GM18868 (cell line): ENCODE measurements around the gene HDAC10.
"Not testable (repeated sequence)": the region's sequence is repeated elsewhere in the genome, so short reads cannot be mapped to it uniquely, and the experiment has no call there.

Experiments used
- ATAC-seq: cut with Tn5 transposase; IDR thresholded peaks from one replicate; pipeline ENCODE4 v1.9.1; 2021; ENCODE audit warnings: mild to moderate bottlenecking, moderate library complexity; ENCODE audit not compliant: unreplicated experiment

HDAC10 gene

DNA sequence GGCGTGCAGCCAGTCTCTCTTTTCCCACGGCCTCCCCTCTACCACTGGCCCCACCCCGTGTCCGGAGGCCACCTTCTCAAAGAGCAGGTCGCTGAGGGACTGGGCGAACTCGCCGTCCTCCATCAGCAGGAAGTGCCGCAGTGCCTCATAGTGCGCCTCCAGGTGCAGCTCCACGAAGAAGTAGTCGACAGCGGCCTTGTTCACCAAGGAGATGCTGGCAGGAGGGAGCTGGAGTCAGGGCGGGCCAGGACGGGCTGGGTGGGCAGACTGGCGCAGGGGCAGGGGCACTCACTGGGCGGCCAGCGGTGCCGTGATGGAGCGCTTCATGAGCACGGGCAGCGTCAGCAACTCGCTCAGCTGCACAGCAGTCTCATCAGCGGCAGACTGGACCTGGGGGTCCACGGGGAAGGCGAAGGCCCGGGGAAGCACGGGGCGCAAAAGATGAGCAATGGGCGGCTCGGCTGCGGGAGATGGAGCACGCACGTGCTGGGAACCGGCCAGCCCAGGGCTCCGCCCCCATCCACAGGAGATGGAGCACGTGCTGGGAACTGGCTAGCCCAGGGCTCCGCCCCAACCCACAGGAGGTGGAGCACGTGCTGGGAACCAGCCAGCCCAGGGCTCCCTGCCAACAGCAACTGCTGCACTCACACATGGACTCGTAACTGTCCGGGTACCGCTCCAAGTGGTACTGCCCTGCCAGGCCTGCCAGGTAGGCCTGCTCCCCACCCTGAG lies 31.9 kb downstream of the HDAC10 start:
- ATAC-seq, result no peak

DNA sequence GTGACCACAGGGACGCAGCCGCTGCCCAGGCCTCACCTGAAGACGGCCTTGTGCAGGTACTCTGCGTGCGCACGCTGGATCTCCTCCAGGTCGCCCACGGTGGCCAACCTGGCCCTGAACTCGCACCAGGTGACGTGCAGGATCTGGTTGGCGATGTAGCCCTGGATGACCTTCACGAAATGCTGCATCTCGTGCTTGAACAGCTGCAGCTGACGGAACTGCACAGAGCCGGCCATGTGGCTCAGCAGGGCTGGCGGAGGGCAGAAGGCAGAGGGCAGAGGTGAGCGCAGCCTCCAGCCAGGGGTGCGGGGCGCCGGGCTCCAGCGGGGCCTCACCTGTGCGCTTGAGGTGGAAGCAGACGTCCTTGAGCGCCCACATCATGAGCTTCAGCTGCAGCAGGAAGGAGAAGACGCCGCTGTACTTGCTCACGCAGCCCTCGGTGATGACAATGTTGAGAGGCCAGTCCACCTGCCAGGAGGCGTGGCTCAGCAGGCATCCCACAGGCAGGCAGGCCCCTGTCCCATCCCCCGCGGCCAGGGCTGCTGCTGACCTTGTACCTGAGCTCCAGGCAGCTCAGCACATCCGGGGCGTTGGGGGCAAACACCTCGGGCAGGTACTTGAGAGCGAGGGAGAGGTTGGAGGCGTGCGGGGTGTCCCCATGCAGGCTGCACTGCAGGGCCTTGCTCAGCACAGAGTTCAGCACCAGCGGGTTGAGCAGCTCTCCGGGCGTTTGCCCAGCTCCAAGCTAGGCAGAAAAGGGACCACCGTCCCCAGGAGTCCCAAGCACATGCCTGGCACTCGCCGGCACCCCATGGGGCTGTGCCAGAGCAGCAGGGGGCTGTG lies 32.7 kb downstream of the HDAC10 start:
- no peak for ATAC-seq

DNA sequence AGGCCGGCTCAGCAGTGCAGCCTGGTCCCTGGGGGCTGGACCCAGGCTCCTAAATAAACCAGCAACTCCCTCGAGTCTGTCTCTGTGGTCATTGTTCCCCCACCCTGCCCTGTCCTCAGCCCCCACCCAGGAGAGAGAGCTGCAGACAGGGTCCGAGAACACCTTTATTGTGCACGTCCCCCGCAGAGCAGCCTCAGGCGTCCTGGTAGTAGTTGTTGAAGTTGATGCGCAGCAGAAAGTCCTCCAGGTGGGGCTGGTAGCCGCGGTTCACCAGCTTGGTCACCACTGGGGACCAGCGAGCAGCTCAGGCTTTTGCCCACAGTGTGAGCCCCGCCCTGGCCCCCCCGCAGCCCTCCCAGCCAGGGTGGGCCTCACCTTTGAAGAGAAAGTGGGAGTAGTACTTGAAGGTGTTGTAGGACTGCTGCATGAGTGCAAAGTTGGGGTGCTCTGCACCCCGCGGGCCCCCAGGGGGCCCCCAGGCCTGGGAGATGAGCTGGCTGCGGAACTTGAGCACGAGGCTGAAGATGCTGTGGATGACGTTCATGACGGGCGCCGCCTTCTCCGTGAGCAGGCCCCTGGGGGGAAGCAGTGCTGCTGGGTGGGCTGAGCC lies 33.4 kb downstream of the HDAC10 start:
- ATAC-seq, result no peak

DNA sequence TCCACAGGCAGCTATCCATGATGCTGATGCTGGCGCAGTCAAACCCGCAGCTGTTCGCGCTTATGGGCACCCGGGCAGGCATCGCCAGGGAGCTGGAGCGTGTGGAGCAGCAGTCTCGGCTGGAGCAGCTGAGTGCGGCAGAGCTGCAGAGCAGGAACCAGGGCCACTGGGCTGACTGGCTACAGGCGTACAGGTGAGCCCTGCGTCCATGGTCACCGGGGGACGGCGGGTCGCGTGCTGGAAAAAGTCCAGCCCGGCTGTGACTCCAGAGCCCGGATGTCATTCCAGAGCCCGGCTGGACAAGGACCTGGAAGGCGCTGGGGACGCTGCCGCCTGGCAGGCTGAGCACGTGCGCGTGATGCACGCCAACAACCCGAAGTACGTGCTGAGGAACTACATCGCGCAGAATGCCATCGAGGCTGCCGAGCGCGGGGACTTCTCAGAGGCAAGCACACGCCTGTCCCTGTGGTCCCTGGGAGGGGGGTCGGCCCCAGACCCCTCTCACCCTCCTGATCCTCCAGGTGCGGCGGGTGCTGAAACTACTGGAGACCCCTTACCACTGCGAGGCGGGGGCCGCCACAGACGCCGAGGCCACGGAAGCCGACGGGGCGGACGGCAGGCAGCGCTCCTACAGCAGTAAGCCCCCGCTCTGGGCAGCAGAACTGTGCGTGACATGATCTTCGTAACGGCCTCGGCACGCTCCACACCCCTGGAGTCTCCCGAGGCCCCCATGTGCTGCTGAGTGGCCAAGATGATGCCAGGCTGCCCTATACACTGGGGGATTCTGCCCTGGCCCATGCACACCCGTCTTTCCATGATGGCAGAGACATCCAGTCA lies 34.2 kb downstream of the HDAC10 start:
- no peak for ATAC-seq

DNA sequence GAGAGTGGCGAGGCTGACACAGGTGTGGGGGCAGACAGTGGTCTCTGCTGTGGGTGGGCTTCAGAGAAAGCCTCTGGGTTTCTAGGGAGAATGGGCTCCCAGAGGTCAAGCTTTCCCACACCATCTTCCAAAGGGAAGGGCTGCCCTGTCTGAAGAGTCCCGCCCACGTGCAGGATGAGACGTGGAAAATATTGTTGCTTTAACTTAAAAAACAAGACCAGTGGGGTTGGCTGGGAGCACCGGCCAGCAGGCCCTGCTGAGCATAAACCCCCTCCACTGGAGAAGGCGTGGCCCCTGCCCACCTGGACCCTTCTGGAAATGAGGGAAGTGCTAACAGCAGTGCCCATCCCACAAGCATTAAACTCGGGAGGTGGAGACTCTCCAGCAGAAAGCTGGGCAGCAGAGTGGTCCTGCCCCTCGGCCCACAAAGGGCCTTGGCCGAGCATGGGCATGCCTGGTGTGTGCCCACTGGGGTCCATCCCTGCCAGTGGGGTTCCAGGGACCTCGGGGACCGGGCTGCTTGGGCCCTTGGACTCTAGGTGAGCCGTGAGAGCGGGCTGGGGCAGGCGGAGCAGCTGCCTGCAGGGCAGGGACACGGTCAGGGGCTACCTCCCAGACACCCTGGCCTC lies 34.9 kb downstream of the HDAC10 start:
- ATAC-seq, result no peak

DNA sequence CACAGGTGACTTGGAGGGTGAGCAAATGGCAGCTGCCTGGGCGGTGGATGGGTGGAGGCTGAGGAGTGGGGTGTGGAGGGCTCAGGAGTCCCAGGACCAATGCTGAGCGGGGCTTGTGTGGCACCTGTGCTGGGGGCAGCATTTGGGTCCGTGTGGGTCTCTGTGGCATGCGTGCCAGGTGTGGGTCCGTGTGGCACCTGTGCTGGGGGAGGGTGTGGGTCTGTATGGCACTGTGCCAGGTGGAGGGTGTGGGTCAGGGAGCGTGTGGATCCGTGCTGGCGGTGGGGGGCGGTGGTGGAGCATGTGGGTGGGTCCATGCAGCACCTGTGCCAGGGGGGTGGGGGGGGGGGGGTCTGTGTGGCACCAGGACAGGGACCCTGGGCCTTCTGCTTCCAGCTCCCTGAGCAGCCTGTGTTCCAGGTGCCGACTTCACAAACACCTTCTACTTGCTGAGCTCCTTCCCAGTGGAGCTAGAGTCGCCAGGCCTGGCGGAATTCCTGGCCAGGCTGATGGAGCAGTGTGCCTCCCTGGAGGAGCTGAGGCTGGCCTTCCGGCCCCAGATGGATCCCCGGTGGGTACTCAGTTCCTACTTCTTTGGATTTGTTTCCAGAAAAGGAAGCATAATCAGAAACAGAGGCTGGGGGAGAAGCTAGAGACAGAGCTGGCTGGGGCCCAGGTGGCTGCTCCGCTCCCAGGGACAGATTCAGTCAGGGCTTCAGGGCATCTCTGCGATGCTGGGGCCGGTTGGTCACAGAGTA lies 35.6 kb downstream of the HDAC10 start:
- ATAC-seq, result no peak

DNA sequence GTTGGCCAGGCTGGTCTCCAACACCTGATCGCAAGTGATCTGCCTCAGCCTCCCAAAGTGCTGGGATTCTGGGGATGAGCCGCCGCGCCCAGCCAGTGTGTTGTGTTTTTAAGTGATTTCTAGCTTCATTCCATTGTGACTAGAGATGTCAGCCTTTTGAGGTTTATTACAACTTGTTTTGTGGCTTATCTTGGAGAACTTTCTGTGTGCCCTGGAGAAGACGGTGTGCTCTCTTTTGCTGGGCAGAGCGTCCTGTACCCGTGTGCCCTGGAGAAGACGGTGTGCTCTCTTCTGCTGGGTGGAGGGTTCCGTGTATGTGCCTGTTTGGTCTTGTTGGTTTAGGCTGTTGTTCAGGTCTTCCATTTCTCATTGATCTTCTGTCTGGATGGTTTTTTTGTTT lies 37.8 kb downstream of the HDAC10 start:
- ATAC-seq, result no peak

DNA sequence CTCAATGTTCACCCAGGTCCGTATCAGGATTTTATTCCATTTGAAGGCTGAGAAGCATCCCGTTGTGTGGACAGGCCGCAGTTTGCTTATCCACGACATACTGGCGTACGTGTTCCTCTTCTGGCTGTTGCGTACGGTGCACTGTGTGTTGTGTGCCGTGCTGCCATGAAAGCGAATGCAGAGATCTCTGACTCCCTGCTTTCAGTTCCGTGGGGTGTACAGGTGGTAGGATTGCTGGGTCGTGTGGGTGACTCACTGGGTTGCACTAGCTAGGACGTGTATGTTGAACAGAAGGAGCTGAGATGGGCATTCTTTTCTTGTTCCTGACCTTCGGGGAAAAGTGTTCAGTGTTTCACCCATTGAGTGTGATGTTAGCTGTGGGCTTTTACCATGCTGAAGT lies 39.9 kb downstream of the HDAC10 start:
- no peak for ATAC-seq

DNA sequence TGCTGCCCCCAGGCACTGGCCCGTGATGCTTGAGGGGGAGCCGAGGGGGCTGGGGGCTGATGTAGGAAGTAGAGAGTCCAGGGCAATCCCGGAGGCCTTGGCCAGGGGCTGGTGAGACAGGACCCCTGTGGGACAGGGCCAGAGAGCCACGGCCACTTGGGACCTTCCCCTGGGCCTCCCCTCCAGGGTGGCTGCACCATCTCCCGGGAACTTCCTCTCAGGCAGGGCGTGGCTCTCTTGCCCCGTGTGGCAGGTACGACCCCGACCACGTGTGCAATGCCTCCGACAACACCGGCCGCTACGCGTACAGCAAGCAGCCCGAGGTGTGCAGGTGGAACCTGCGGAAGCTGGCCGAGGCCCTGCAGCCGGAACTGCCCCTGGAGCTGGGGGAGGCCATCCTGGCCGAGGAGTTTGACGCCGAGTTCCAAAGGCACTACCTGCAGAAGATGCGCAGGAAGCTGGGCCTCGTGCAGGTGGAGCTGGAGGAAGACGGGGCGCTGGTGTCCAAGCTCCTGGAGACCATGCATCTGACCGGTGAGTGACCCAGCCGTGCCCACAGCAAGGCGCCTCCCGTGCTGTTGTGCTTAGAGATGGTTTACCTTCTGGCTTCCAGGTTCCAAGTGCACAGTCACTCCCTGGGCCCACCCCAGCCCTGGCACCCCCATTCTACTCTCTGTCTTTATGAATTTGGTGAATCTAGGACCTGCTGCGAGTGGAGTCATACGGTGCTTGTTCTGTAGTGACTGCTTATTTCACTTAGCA lies 40.5 kb downstream of the HDAC10 start:
- ATAC-seq, result no peak

DNA sequence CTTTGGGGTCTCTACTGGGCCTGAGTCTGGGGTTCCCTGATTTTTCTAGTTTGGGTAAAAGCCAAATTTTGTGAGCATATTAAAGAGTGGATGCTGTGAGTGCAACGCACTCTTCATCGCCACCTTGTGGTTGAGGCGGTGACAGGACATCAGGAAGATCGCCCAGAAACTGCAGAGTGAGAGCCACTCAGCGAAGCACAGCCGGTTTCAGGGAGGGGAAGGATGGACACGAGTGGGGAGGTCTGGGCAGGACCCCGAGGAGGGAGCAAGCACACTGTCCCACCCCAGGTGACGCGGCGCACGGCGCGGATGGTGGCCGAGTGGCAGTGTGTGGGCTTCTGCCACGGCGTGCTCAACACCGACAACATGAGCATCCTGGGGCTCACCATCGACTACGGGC lies 41.2 kb downstream of the HDAC10 start:
- ATAC-seq, result no peak

DNA sequence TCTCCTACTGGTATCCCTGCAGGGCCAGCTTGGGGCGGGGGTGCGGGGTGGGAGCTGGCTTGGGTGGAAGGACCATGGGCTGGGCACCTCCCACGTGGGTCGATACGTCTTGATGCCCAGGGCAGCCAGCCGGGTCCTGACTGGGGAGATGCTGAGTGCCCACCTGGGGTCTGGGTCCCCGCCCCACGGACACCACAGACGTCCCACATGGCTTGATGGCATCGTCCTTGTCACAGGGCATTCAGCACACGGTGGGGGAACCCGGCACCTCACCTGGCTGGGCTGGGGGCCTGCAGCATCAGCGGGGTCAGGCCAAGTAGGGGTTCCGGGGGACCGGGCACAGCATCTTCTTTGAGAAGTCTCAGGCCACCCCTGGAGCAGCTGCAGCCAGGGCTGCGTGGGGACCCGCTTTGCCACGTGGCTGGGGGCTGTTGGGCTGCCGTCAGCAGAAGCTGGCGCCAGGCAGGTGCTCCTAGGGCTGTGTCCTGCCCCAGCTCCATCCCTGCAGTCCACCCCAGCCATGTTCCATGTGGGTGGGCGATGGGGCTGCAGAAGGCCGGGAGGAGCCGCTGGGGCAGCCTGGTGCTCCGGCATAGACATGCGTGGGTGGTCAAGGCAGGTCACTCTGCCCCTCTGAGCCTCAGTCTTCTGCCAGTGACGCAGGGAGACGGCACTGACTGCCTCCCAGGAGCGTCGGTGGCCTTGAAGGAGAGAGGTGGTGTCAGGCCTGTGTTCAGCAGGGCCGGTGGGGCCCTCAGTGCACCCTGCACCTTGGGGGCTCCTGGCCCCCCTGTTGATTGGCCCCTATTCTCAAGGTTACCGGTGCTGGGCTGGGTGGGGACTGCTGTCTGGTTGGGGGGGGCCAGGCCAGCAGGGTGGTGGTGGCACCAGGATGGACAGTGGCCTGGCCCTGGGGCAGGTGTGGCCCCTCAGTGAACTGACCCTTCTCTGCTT lies 41.8 kb downstream of the HDAC10 start:
- ATAC-seq, result no peak

DNA sequence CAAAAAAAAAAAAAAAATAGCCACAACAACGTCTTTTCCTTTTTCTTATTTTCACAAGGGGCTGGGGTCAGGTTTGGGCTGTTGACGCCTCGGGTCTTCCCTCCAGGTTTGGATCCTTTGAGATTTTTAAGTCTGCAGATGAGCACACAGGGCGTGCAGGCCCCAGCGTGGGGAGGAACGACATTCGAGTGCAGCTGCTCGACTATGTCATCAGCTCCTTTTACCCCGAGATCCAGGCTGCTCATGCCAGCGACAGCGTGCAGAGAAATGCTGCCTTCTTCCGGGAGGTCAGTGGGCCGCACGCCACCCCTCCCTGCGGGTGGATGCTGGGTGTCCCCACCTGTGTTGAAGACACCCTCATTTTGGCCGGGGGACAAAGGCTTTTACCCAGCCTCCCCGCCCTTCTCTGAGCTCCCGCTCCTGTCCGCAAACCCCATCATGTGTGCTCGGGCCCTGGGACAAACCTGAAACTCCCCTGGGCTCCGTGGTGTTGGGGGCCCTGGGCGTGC lies 42.6 kb downstream of the HDAC10 start:
- no peak for ATAC-seq

DNA sequence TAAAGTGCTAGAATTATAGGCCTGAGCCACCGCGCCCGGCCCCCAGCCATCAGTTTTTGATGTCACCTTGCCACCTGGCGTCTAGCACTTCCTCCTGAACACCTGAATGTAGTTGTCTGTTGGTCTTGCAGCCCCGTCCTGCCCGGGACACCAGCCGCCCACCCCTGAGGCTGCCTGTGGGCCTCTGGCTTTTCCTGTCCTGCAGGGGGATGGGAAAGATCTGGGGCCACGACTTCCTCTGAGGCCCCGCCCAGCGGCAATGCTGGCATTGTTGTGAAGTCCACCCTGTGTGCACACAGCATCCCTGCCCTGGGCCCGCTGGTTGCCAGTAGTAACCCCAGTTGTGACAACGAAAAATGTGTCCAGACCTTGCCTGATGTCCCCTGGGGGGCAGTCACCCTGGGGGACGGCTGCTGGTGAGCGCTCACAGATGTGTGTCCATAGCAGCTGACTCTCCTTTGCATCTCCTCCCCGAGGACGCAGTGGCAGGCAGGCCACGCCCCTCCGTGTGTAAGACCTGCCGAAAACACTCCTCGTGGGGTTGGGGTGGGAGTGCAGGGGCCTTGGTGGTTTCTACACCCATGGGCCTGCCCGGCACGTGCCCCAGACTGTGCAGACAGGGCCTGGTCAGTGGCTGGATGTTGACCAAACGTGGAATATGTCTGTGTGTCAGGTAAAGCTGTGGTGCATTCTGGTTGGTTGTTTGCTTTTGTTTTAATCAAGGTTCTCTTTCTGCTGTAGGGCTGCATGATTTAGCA lies 43.5 kb downstream of the HDAC10 start:
- no peak for ATAC-seq

DNA sequence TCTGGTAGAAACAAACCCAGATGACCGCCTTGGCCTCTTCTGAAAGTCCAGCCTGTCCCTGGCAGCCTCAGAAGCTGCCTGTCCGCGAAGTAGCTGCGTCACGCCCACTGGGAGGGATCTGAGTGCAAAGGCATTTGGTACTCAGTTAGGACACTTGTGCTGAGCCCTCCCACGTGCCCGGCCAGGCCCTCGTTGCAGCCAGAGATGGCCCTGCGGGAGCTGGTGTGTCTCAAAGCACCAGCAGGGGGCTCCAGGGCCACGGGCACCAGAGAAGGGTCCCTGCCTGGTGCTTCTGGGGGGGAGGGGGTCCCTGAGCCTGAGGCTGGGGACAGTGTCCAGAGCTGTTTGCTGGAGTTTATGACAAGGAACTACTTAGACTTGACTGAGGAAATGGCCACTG lies 44.5 kb downstream of the HDAC10 start:
- no peak for ATAC-seq

DNA sequence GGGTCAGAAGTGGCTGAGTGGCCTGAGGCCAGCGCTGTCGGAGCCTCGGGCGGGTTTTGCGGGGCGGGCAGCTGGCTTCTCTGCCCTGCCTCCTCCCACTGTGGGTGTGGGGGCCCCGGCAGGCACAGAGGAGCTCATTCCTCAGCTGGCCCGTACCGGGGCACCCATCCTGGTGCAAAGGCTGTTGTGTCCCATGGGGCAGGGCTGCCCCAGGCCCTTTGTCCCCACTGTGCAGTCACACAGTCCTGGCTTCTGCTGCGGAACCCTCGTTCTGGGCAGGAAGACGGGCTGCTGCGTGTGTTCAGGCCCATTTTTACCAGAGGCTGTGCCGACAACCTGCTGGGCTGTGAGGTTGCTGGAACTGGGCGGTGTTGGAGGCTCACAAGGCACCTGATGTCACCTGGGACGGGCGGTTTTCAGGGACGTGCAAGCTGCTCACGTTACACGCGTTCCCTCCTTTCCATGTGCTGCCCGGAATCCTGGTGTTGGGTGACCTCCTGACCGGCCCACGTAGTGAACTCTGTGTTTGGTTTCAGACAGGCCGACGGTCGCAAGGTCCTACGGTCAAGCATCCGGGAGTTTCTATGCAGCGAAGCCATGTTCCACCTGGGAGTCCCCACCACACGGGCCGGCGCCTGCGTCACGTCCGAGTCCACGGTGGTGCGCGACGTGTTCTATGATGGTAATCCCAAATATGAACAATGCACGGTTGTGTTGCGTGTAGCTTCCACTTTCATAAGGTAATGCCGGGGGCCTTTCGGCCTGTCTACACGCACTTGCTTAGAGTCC lies 45.1 kb downstream of the HDAC10 start:
- no peak for ATAC-seq

DNA sequence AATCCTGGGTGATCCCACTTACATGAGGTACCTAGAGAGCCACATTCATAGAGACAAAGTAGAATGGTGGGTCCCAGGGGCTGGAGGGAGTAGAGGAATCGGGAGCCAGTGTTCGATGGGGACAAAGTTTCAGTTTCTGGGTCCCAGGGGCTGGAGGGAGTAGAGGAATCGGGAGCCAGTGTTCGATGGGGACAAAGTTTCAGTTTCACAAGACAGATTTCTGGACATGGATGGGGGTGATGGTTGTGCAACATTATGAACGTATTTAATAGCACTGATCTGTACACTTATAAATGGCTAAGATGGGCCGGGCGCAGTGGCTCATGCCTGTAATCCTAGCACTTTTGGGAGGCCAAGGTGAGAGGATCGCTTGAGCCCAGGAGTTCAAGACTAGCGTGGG lies 46.1 kb downstream of the HDAC10 start:
- not testable (repeated sequence) for ATAC-seq
